ENCODE measurements around the gene FAM210A.
"Not testable (repeated sequence)": the region's sequence is repeated elsewhere in the genome, so short reads cannot be mapped to it uniquely, and the experiment has no call there.

The FAM210A gene
- 10.7 to 36.2 (median 21.3) reads per million in 18 experiments for total RNA-seq

- DNase-seq, result peak; percentile 96 to 99
These were observed at the start of gene FAM210A, which contains the start of gene RNMT for GRCh38 chr18:13726232-13726971. FAM210A (minus strand) TSS chr18:13726558; CDS start chr18:13682077, 44,481 bp downstream. RNMT (plus strand) TSS chr18:13726673; CDS start chr18:13731518, 4,845 bp downstream.

- no peak for DNase-seq
These were observed 48.7 kb upstream of the FAM210A start for GRCh38 chr18:13775058-13775457.

GRCh38 chr18:13762690-13763439, 36.5 kb upstream of the FAM210A start:
- no peak for DNase-seq

GRCh38 chr18:13760047-13760446, 33.7 kb upstream of the FAM210A start:
- DNase-seq, result no peak

- no peak for DNase-seq
These were observed 32.3 kb upstream of the FAM210A start for GRCh38 chr18:13758622-13759021.

- no peak for DNase-seq
These were observed 30.3 kb upstream of the FAM210A start for GRCh38 chr18:13756671-13757070.

- no peak for DNase-seq
These were observed 29.9 kb upstream of the FAM210A start for GRCh38 chr18:13756261-13756660.

GRCh38 chr18:13751599-13751998, 25.2 kb upstream of the FAM210A start:
- not testable (repeated sequence) for DNase-seq

- DNase-seq, result no peak
These were observed 20.3 kb upstream of the FAM210A start for GRCh38 chr18:13746633-13747032.

GRCh38 chr18:13745696-13746095, 19.3 kb upstream of the FAM210A start:
- no peak for DNase-seq

GRCh38 chr18:13735681-13736080, 9.3 kb upstream of the FAM210A start:
- DNase-seq, result no peak

GRCh38 chr18:13730481-13730880, 4.1 kb upstream of the FAM210A start:
- no peak for DNase-seq

- DNase-seq, result no peak
These were observed 594 bp upstream of the FAM210A start for GRCh38 chr18:13726972-13727331.

GRCh38 chr18:13725566-13726231, 659 bp downstream of the FAM210A start:
- no peak for DNase-seq

- DNase-seq, result no peak
These were observed 5.5 kb downstream of the FAM210A start for GRCh38 chr18:13720847-13721246.

GRCh38 chr18:13720123-13720522, 6.2 kb downstream of the FAM210A start:
- DNase-seq, result no peak

- no peak for DNase-seq
These were observed 9.4 kb downstream of the FAM210A start for GRCh38 chr18:13716916-13717315.

GRCh38 chr18:13715330-13715729, 11.0 kb downstream of the FAM210A start:
- DNase-seq, result no peak

- DNase-seq, result no peak
These were observed 12.8 kb downstream of the FAM210A start for GRCh38 chr18:13713455-13714055.

- DNase-seq, result no peak
These were observed 13.8 kb downstream of the FAM210A start for GRCh38 chr18:13712400-13713131.

GRCh38 chr18:13710414-13710831, 15.9 kb downstream of the FAM210A start:
- peak; percentile 65 to 71 for DNase-seq

GRCh38 chr18:13703899-13704298, 22.5 kb downstream of the FAM210A start:
- no peak for DNase-seq

Measured in inflammatory macrophage (primary cell).